Endothelial cell of umbilical vein (primary cell): ENCODE measurements around the gene NUBP1.

Experiments used
- CTCF ChIP-seq, 2 donors: IDR thresholded peaks; 1 replicate in 1 of 2; 2 replicates in 1 of 2; pipeline ENCODE4 v1.5.1; 2011; ENCODE audit warnings: low read length in 2 of 2, mild to moderate bottlenecking in 2 of 2, moderate library complexity in 2 of 2, control low read depth in 1 of 2, inconsistent platforms in 1 of 2, low read depth in 1 of 2; ENCODE audit not compliant: insufficient read depth in 1 of 2; ENCODE audit errors: extremely low read depth in 1 of 2
- EZH2 ChIP-seq: IDR thresholded peaks from 2 replicates; pipeline ENCODE4 v1.6.1; 2012; ENCODE audit warnings: borderline replicate concordance, low read depth, mild to moderate bottlenecking, moderate library complexity, low read length, inconsistent platforms; ENCODE audit not compliant: severe bottlenecking
- FOS ChIP-seq: IDR thresholded peaks from 2 replicates; pipeline ENCODE4 v1.6.1; 2011; ENCODE audit warnings: mild to moderate bottlenecking, low read length, moderate library complexity, borderline replicate concordance; ENCODE audit not compliant: insufficient read depth
- JUN ChIP-seq: IDR thresholded peaks from 2 replicates; pipeline ENCODE4 v1.6.1; 2011; ENCODE audit warnings: borderline replicate concordance, low read depth; ENCODE audit not compliant: insufficient read length, insufficient read depth
- POLR2A ChIP-seq: IDR thresholded peaks from 2 replicates; pipeline ENCODE4 v1.6.1; 2012; ENCODE audit warnings: low read depth, mild to moderate bottlenecking, control low read depth, low read length
- POLR2AphosphoS5 ChIP-seq: IDR thresholded peaks from 2 replicates; pipeline ENCODE4 v1.6.1; 2012; ENCODE audit warnings: low read depth, mild to moderate bottlenecking, control low read depth, low read length, moderate library complexity; ENCODE audit not compliant: insufficient read depth
- TF ChIP-seq, protein P1 (sequence below): IDR thresholded peaks from 2 replicates; pipeline ENCODE4 v1.6.1; 2011; ENCODE audit not compliant: insufficient read depth, insufficient read length

- TF ChIP-seq JUN (no peak), CTCF (IDR thresholded peaks at IDR 0.05; ENCODE audit: extremely low read depth in 1 of 2, insufficient read depth in 1 of 2, low read depth in 1 of 2, low read length in 2 of 2) (no peak), POLR2AphosphoS5 (no peak), POLR2A (no peak), EZH2 (no peak), FOS (no peak)
- TF ChIP-seq, protein P1, sequence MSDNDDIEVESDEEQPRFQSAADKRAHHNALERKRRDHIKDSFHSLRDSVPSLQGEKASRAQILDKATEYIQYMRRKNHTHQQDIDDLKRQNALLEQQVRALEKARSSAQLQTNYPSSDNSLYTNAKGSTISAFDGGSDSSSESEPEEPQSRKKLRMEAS, result no peak
Observed at GRCh38 chr16:10782628-10783027, 39.0 kb downstream of the NUBP1 start.
